Gastrocnemius medialis (tissue), 4 donors: ENCODE data around the gene DDX24. TPM values are rescaled to one million over a fixed set of nuclear protein-coding genes. Genes with fewer than 3 reads are reported as not detected.
A peak's percentile ranks its signal among the peaks of the same experiment; 100 is the strongest.

Source experiments
- ATAC-seq, 2 donors: fragments of 150-250 bp; one replicate each; pipeline ENCODE4 v1.9.1; 2016
- DNase-seq, 2 donors: peaks; one replicate each; pipeline ENCODE4 v3.0.0-alpha.2; 2019
- H3K27ac ChIP-seq, 4 donors: fragments of 200-600 bp; sonication (generic); 1 replicate in 1 of 4; 2 replicates in 3 of 4; pipeline ENCODE4 v1.5.1; 2016 to 2018; ENCODE audit warnings: mild to moderate bottlenecking in 2 of 4, moderate library complexity in 1 of 4
- H3K27me3 ChIP-seq, 3 donors: fragments of 200-600 bp; sonication (generic) in 2 of 3; 1 replicate in 1 of 3; 2 replicates in 2 of 3; pipeline versions ENCODE4 v1.5.1 to v1.6.0; 2016 to 2019; ENCODE audit warnings: mild to moderate bottlenecking in 1 of 3, moderate library complexity in 1 of 3
- H3K36me3 ChIP-seq, 2 donors: fragments of 200-600 bp; sonication (generic) in 1 of 2; one replicate each; pipeline ENCODE4 v1.5.1; 2017 to 2018
- H3K4me1 ChIP-seq, 2 donors: fragments of 200-600 bp; sonication (generic) in 1 of 2; one replicate each; pipeline ENCODE4 v1.5.1; 2016 to 2017; ENCODE audit warnings: mild to moderate bottlenecking in 2 of 2
- H3K4me3 ChIP-seq, 4 donors: fragments of 200-600 bp; sonication (generic) in 3 of 4; 1 replicate in 1 of 4; 2 replicates in 3 of 4; pipeline ENCODE4 v1.5.1; 2016 to 2019; ENCODE audit warnings: mild to moderate bottlenecking in 2 of 4
- H3K9me3 ChIP-seq, 3 donors: fragments of 200-600 bp; sonication (generic) in 2 of 3; 1 replicate in 1 of 3; 2 replicates in 2 of 3; pipeline ENCODE4 v1.5.1; 2016 to 2019
- POLR2A ChIP-seq, 2 donors: fragments of 450-650 bp; IDR thresholded peaks; one replicate each; pipeline ENCODE4 v1.6.1; 2017; ENCODE audit warnings: antibody characterized with exemption in 2 of 2, mild to moderate bottlenecking in 2 of 2, moderate library complexity in 2 of 2
- in situ Hi-C, 4 donors: fragments of 200-750 bp; cut with MboI; loops; one replicate each; pipeline versions ENCODE4 v1.15.0 to v1.8.0; 2017; ENCODE audit warnings: low sequenced_read_pairs in 4 of 4
- intact Hi-C: fragments of 100-400 bp; cut with DNase I; formaldehyde crosslinking; loops from one replicate; pipeline ENCODE4 v1.15.1; 2023; ENCODE audit warnings: low total_unique reads
- total RNA-seq, 4 donors: library from RNA; depleted of rRNA; stranded (reverse); fragments of >200 nt; gene quantifications; one replicate each; pipeline versions ENCODE4 v1.1.0 to v1.2.3, GENCODE V29; 2016
- TF ChIP-seq, protein P1 (sequence below), 5 experiments: fragments of 450-650 bp in 3 of 5; fragments of 200-600 bp in 2 of 5; sonication (generic) in 2 of 5; IDR thresholded peaks in 4 of 5; conservative IDR thresholded peaks in 1 of 5; 1 replicate in 4 of 5; 2 replicates in 1 of 5; pipeline ENCODE4 v1.5.1; 2016 to 2019; ENCODE audit warnings: antibody characterized with exemption in 5 of 5, mild to moderate bottlenecking in 3 of 5, moderate library complexity in 3 of 5

DDX24 gene
- total RNA-seq, 4 donors from 2014 or later: 106 to 200 (median 128) TPM

DNA sequence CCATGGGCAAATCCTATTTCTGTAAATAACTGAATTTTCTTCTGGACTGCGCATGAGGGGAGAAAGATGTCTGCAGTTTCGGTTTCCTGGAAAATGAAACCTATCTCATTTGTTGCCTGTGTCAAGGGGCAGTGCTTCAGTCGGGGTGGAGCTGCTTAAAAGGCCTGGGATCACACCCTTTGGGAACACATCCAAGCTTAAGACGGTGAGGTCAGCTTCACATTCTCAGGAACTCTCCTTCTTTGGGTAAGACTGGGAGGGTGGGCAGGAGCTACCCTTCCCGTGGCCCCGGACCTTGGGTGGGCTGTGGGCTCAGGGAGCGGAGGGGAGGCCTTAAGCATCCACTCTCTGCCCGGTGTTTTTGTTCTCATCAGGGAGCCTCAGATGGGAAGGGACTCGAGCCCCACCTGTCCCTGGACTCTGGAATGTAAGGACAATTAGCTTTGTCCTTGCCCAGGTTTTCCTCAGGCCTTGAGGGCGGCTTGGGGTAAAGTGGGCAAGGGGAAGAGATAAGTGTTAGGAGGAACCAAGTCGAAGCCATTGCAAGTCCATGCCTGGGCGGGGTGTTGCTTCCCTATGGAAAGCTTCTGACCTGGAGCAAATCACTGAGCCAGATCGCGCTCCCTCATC lies 29.7 kb upstream of the DDX24 start, which contains the start of gene IFI27:
IFI27 (plus strand) TSS at position 185 of the 630 bp plus-strand sequence.
- ATAC-seq: peak; percentile 57 to 61
- intact Hi-C loops (no loop called here), in situ Hi-C loops (no loop called here)
- peak within 1 kb of the TSS; percentile 37 to 61 (median 42) for H3K4me3 ChIP-seq
- TF ChIP-seq, protein P1, sequence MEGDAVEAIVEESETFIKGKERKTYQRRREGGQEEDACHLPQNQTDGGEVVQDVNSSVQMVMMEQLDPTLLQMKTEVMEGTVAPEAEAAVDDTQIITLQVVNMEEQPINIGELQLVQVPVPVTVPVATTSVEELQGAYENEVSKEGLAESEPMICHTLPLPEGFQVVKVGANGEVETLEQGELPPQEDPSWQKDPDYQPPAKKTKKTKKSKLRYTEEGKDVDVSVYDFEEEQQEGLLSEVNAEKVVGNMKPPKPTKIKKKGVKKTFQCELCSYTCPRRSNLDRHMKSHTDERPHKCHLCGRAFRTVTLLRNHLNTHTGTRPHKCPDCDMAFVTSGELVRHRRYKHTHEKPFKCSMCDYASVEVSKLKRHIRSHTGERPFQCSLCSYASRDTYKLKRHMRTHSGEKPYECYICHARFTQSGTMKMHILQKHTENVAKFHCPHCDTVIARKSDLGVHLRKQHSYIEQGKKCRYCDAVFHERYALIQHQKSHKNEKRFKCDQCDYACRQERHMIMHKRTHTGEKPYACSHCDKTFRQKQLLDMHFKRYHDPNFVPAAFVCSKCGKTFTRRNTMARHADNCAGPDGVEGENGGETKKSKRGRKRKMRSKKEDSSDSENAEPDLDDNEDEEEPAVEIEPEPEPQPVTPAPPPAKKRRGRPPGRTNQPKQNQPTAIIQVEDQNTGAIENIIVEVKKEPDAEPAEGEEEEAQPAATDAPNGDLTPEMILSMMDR (IDR thresholded peaks at IDR 0.05 in 4 of 5, conservative IDR thresholded peaks at IDR 0.05 in 1 of 5): no peak
- TF ChIP-seq POLR2A (IDR thresholded peaks at IDR 0.05): peak; percentile 57 to 74
- H3K4me1 ChIP-seq: peaks cover 0 to 3% of the 10 kb centered on the region in 2 donors
- peak within 1 kb of the TSS; percentile 68 to 85 (median 80) for H3K27ac ChIP-seq
- no peaks in the 10 kb centered on the region for H3K36me3 ChIP-seq
- no peaks in the 10 kb centered on the region for H3K9me3 ChIP-seq
- no peaks in the 10 kb centered on the region for H3K27me3 ChIP-seq
- DNase-seq: peak in 1 of 2 donors; percentile 48

DNA sequence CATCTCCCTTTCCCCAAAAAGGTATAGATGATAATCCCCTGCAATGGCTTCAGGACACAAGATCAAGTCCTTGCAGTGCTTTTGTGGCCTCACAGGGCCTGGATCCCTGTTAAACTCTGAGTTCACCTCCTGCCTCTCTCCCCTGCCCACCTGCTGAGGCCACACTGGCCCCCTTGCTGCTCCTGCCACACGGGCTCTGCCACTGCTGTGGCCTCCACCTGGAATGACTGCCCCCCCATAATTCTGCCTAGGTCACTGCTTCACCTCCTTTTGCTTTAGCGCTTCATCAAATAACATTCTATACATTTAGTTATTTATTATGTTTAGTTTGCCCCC lies 28.9 kb upstream of the DDX24 start:
- Histone ChIP-seq H3K36me3 (no peaks in the 10 kb centered on the region), H3K27me3 (no peaks in the 10 kb centered on the region), H3K9me3 (no peaks in the 10 kb centered on the region), H3K4me1 (peaks cover 0 to 3% of the 10 kb centered on the region in 2 donors), H3K27ac (peak overlapping the region; percentile 68 to 85 (median 80)), H3K4me3 (peak overlapping the region in 2 of 4 donors; percentile 43 to 61)
- DNase-seq (no peak), ATAC-seq (no peak)
- intact Hi-C loops: no loop called here
- in situ Hi-C loops: no loop called here
- TF ChIP-seq POLR2A (IDR thresholded peaks at IDR 0.05): no peak

DNA sequence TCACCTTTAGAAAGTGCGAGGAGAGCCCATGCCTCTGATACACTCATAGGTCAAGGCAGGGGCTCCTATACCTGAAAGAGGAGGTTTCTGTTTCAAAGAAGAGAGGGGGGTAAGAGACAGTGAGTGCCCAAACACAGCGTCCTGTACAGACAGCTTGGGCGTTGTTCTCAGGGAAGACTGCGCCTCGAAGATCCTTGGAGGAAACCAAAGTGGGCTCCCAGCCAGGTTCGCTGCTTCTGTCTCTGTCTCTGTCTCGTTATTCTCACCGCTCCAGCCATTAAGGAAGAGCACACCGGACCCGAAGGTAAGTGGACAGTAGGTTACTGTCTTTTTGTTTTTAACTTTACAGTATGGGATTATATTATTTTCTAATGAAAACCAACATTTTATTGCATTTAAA lies 23.7 kb upstream of the DDX24 start:
- TF ChIP-seq POLR2A (IDR thresholded peaks at IDR 0.05): no peak
- TF ChIP-seq, protein P1 (IDR thresholded peaks at IDR 0.05 in 4 of 5, conservative IDR thresholded peaks at IDR 0.05 in 1 of 5): no peak
- in situ Hi-C loops: no loop called here
- intact Hi-C loops: no loop called here
- ATAC-seq (no peak), DNase-seq (no peak)
- H3K4me1 ChIP-seq: peaks cover 0 to 2% of the 10 kb centered on the region in 2 donors
- H3K27me3 ChIP-seq: no peaks in the 10 kb centered on the region
- H3K9me3 ChIP-seq: no peaks in the 10 kb centered on the region
- no peaks in the 10 kb centered on the region for H3K36me3 ChIP-seq
- H3K4me3 ChIP-seq: no peak overlapping the region
- no peak overlapping the region for H3K27ac ChIP-seq

DNA sequence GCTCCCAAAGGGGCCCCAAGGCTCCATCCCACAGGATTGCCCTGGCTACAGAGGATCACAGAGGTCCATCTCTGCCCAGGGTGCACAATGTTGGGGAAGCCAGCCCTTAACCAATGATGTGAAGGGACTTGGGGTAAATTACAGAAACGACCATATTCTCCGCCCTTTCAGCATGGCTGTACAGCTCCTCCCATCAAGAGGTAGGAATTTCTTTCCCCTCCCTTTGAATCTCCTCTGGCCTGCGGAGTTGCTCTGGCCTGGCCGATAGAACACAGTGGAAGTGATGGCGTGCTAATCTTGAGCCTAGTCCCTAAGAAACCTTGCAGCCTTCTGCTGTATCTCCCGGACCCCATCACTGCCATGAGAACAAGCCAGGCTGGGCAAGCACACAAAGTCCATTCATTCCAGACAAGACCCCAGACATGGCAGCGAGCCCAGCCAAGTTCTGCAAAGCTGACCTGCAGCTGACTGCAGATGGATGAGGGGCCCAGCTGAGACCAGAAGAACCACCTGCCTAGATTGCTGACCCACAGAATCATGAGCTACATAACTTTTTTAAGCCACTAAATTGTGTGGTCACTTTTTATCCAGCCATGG lies 22.6 kb upstream of the DDX24 start:
- in situ Hi-C loops: no loop called here
- no peak overlapping the region for H3K4me3 ChIP-seq
- no peaks in the 10 kb centered on the region for H3K36me3 ChIP-seq
- no peak overlapping the region for H3K27ac ChIP-seq
- DNase-seq (no peak), ATAC-seq (no peak)
- H3K4me1 ChIP-seq: no peaks in the 10 kb centered on the region
- intact Hi-C loops: no loop called here
- TF ChIP-seq, protein P1 (IDR thresholded peaks at IDR 0.05 in 4 of 5, conservative IDR thresholded peaks at IDR 0.05 in 1 of 5): no peak
- no peak for TF ChIP-seq POLR2A (IDR thresholded peaks at IDR 0.05)
- H3K9me3 ChIP-seq: no peaks in the 10 kb centered on the region
- H3K27me3 ChIP-seq: no peaks in the 10 kb centered on the region

DNA sequence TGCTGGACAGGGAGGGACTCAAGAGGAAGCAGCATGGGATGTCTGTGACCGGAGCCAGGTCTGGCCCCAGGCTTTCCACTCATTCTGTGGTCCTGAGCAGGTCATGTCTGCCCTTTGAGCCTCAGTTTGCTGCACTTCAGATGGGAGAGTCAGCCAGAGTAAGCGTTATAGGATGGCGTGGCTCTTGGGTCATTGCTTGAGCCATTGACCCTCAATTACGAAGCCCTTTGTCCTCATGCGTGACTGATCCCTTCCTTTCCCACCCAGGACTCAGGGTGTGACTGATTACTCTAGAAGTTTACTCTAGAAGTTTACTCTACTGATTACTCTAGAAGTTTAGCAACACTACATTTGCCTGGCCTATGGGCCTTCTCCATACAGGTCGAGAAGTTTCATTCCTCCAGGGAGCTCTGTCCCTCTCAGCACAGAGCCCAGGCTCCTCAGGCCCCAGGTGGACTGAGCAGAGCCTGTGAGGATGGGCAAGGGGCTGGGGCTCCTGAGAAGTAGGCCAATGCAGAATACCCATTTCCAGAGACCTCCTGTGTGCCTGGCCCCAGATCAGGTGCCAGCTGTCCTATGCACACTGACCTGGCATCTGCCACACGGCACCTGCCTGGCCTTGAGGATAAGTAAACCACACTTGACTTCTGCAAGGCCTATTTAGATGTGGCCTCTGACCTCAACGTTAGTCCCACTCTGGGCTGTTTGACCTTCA lies 21.9 kb upstream of the DDX24 start:
- ATAC-seq (no peak), DNase-seq (no peak)
- intact Hi-C loops (no loop called here), in situ Hi-C loops (no loop called here)
- TF ChIP-seq POLR2A (IDR thresholded peaks at IDR 0.05): no peak
- TF ChIP-seq, protein P1 (IDR thresholded peaks at IDR 0.05 in 4 of 5, conservative IDR thresholded peaks at IDR 0.05 in 1 of 5): no peak
- Histone ChIP-seq H3K9me3 (no peaks in the 10 kb centered on the region), H3K27me3 (no peaks in the 10 kb centered on the region), H3K4me3 (no peak overlapping the region), H3K4me1 (no peaks in the 10 kb centered on the region), H3K27ac (no peak overlapping the region), H3K36me3 (no peaks in the 10 kb centered on the region)
